GM23338 (cell line): ENCODE measurements around the gene XCL2. TPM values are rescaled to one million over a fixed set of nuclear protein-coding genes. Genes with fewer than 3 reads are reported as not detected.

ENCODE experiments used
- ATAC-seq: fragments of 200-7000 bp; cut with Tn5 transposase; 3 replicates; pipeline ENCODE4 v1.9.1; 2020
- DNase-seq: peaks from one replicate; pipeline ENCODE4 v3.0.0-alpha.2; 2015; ENCODE audit warnings: low spot score
- H2AFZ ChIP-seq: fragments of 200-600 bp; sonication (generic); 2 replicates; pipeline ENCODE4 v1.8.0; 2016; ENCODE audit warnings: antibody characterized with exemption, mild to moderate bottlenecking, moderate library complexity
- H3F3A ChIP-seq: fragments of 200-600 bp; sonication (generic); replicated peaks from 2 replicates; pipeline ENCODE4 v1.8.0; 2017; ENCODE audit warnings: antibody characterized with exemption, mixed run types, low read depth
- H3K27ac ChIP-seq: fragments of 200-600 bp; sonication (generic); 2 replicates; pipeline ENCODE4 v1.6.1; 2016; ENCODE audit warnings: low read depth
- H3K27me3 ChIP-seq: fragments of 200-600 bp; sonication (generic); 2 replicates; pipeline ENCODE4 v1.8.0; 2016; ENCODE audit warnings: mild to moderate bottlenecking, mixed run types, moderate library complexity; ENCODE audit not compliant: insufficient read depth
- H3K36me3 ChIP-seq: fragments of 200-600 bp; sonication (generic); 2 replicates; pipeline ENCODE4 v1.8.0; 2016; ENCODE audit warnings: mild to moderate bottlenecking; ENCODE audit not compliant: insufficient read depth
- H3K4me1 ChIP-seq: fragments of 200-600 bp; sonication (generic); 2 replicates; pipeline ENCODE4 v1.8.0; 2016; ENCODE audit warnings: mild to moderate bottlenecking, moderate library complexity; ENCODE audit not compliant: insufficient read depth
- H3K4me2 ChIP-seq: fragments of 200-600 bp; sonication (generic); 2 replicates; pipeline ENCODE4 v1.7.1; 2017; ENCODE audit warnings: mixed run types
- H3K4me3 ChIP-seq: fragments of 200-600 bp; sonication (generic); 2 replicates; pipeline ENCODE4 v1.6.1; 2016; ENCODE audit warnings: mixed run types
- H3K79me2 ChIP-seq: fragments of 200-600 bp; sonication (generic); replicated peaks from 2 replicates; pipeline ENCODE4 v1.8.0; 2017; ENCODE audit warnings: mild to moderate bottlenecking; ENCODE audit not compliant: insufficient read depth
- H3K9me2 ChIP-seq: fragments of 200-600 bp; sonication (generic); 2 replicates; pipeline ENCODE4 v1.8.0; 2017; ENCODE audit not compliant: insufficient read depth
- H4K20me1 ChIP-seq: fragments of 200-600 bp; sonication (generic); replicated peaks from 2 replicates; pipeline ENCODE4 v1.8.0; 2017; ENCODE audit warnings: mild to moderate bottlenecking; ENCODE audit not compliant: insufficient read depth
- H3K27ac Mint-ChIP-seq: 2 replicates; pipeline ENCODE4 v1.8.0; 2020; ENCODE audit warnings: inconsistent platforms, mild to moderate bottlenecking, moderate library complexity, mixed read lengths
- H3K27me3 Mint-ChIP-seq: 3 replicates; pipeline ENCODE4 v1.8.0; 2022; ENCODE audit warnings: low read depth, mild to moderate bottlenecking, moderate library complexity, mixed read lengths, inconsistent platforms; ENCODE audit not compliant: insufficient read depth, poor library complexity
- H3K36me3 Mint-ChIP-seq: 3 replicates; pipeline ENCODE4 v1.8.0; 2021; ENCODE audit warnings: low read depth, mild to moderate bottlenecking, inconsistent platforms, moderate library complexity, mixed read lengths
- H3K4me1 Mint-ChIP-seq: 3 replicates; pipeline ENCODE4 v1.8.0; 2020; ENCODE audit warnings: mild to moderate bottlenecking, inconsistent platforms, mixed read lengths
- H3K4me3 Mint-ChIP-seq: 3 replicates; pipeline ENCODE4 v1.8.0; 2021; ENCODE audit warnings: moderate library complexity, mild to moderate bottlenecking, inconsistent platforms, mixed read lengths
- H3K9me3 Mint-ChIP-seq: 3 replicates; pipeline ENCODE4 v1.8.0; 2020; ENCODE audit warnings: moderate library complexity, mild to moderate bottlenecking, inconsistent platforms, mixed read lengths
- CREB1 ChIP-seq: fragments of 250-450 bp; sonication (Bioruptor Pico); IDR thresholded peaks from 2 replicates; pipeline ENCODE4 v1.5.0; 2020; ENCODE audit warnings: low read depth, mild to moderate bottlenecking, moderate library complexity
- CTCF ChIP-seq, 2 experiments: fragments of 200-600 bp in 1 of 2; sonication (generic) in 1 of 2; conservative IDR thresholded peaks; 2 replicates each; pipeline versions ENCODE4 v1.5.1 to v1.6.1; 2016 to 2017; ENCODE audit warnings: antibody characterized with exemption in 2 of 2, low read depth in 2 of 2, mild to moderate bottlenecking in 2 of 2, moderate library complexity in 1 of 2
- ETS1 ChIP-seq: IDR thresholded peaks from 2 replicates; pipeline ENCODE4 v1.6.1; 2016; ENCODE audit warnings: antibody characterized with exemption
- EZH2 ChIP-seq: fragments of 200-600 bp; sonication (generic); IDR thresholded peaks from one replicate; pipeline ENCODE4 v1.8.0; 2017; ENCODE audit warnings: antibody characterized with exemption, mild to moderate bottlenecking, low read depth; ENCODE audit not compliant: unreplicated experiment
- EZH2phosphoT487 ChIP-seq: fragments of 200-600 bp; sonication (generic); IDR thresholded peaks from one replicate; pipeline ENCODE4 v1.8.1; 2018; ENCODE audit warnings: antibody characterized with exemption; ENCODE audit not compliant: unreplicated experiment
- JUNB ChIP-seq: IDR thresholded peaks from one replicate; pipeline ENCODE4 v1.6.1; 2016; ENCODE audit warnings: antibody characterized with exemption; ENCODE audit not compliant: unreplicated experiment
- NANOG ChIP-seq: IDR thresholded peaks from 2 replicates; pipeline ENCODE4 v1.6.1; 2016; ENCODE audit warnings: antibody characterized with exemption, borderline replicate concordance
- POLR2AphosphoS5 ChIP-seq: IDR thresholded peaks from 2 replicates; pipeline ENCODE4 v1.6.1; 2016; ENCODE audit warnings: antibody characterized with exemption, low read depth
- REST ChIP-seq: IDR thresholded peaks from one replicate; pipeline ENCODE4 v1.6.1; 2018; ENCODE audit warnings: antibody characterized with exemption; ENCODE audit not compliant: unreplicated experiment
- STAT1 ChIP-seq: IDR thresholded peaks from one replicate; pipeline ENCODE4 v1.6.1; 2016; ENCODE audit warnings: antibody characterized with exemption; ENCODE audit not compliant: unreplicated experiment
- ZNF114 ChIP-seq: fragments of 250-450 bp; sonication (Bioruptor Pico); IDR thresholded peaks from 2 replicates; pipeline ENCODE4 v1.5.0; 2020; ENCODE audit warnings: mild to moderate bottlenecking, moderate library complexity
- ZNF331 ChIP-seq: fragments of 250-450 bp; sonication (Bioruptor Pico); IDR thresholded peaks from 2 replicates; pipeline ENCODE4 v1.5.0; 2020; ENCODE audit warnings: low read depth, mild to moderate bottlenecking, moderate library complexity
- ZNF462 ChIP-seq: fragments of 250-450 bp; sonication (Bioruptor Pico); IDR thresholded peaks from 2 replicates; pipeline ENCODE4 v1.5.0; 2020; ENCODE audit warnings: mild to moderate bottlenecking, moderate library complexity
- polyA plus RNA-seq: library from polyadenylated mRNA; unstranded; fragments of >200 nt; fragmentation: Nextera tagmentation; extraction: Ambion mirVana; gene quantifications from 2 replicates; pipeline ENCODE4 v1.2.1, GENCODE V29; 2016
- total RNA-seq: library from RNA; depleted of rRNA; stranded (reverse); fragments of >200 nt; shearing (Covaris generic); gene quantifications from 2 replicates; pipeline ENCODE4 v1.2.3, GENCODE V29; 2014

The XCL2 gene
- total and polyA plus RNA-seq, 2 experiments from 2014 or later = not detected

- no peaks in the 10 kb centered on the region for H3K4me1 ChIP-seq
- no peaks in the 10 kb centered on the region for H3K27me3 Mint-ChIP-seq
- no peak overlapping the region for H3K27ac ChIP-seq
Measured at GRCh38 chr1:168513656-168514404, 30.0 kb downstream of the XCL2 start.

More at GRCh38 chr1:168513656-168514404, 30.0 kb downstream of the XCL2 start:
- Histone ChIP-seq H2AFZ (no peak overlapping the region), H3F3A (no peaks in the 10 kb centered on the region), H3K27me3 (no peaks in the 10 kb centered on the region), H3K79me2 (no peaks in the 10 kb centered on the region), H3K4me2 (no peak overlapping the region), H4K20me1 (no peaks in the 10 kb centered on the region), H3K9me2 (peaks cover 7% of the 10 kb centered on the region; the same call in 1 of the 2 replicates), H3K4me3 (no peak overlapping the region), H3K36me3 (no peaks in the 10 kb centered on the region)
- DNase-seq (no peak), ATAC-seq (no peak)
- peak overlapping the region; percentile 42; the same call in 1 of the 2 replicates for H3K27ac Mint-ChIP-seq
- H3K9me3 Mint-ChIP-seq = no peaks in the 10 kb centered on the region
- no peaks in the 10 kb centered on the region for H3K36me3 Mint-ChIP-seq
- 0 out of 3 replicates have a peak, but pooled peaks cover 2% of the 10 kb centered on the region for H3K4me1 Mint-ChIP-seq
- no peak overlapping the region for H3K4me3 Mint-ChIP-seq
- TF ChIP-seq ZNF114 (CRISPR knock-in tag) = no peak
- TF ChIP-seq POLR2AphosphoS5 = no peak
- TF ChIP-seq CTCF (conservative IDR thresholded peaks at IDR 0.05; ENCODE audit: low read depth in 2 of 2) = no peak
- TF ChIP-seq ZNF331 (CRISPR knock-in tag) = no peak
- no peak for TF ChIP-seq ZNF462 (CRISPR knock-in tag)
- TF ChIP-seq NANOG = no peak
- TF ChIP-seq ETS1 = no peak
- no peak for TF ChIP-seq JUNB
- no peak for TF ChIP-seq EZH2phosphoT487
- TF ChIP-seq STAT1 = no peak
- TF ChIP-seq EZH2 = no peak
- TF ChIP-seq CREB1 (CRISPR knock-in tag) = no peak
- TF ChIP-seq REST = no peak
